Ascending aorta (tissue), 2 donors: ENCODE results near the gene LTBP2. TPM values are rescaled to one million over a fixed set of nuclear protein-coding genes. Genes with fewer than 3 reads are reported as not detected.

Experiments used
- DNase-seq, 2 donors: peaks; one replicate each; pipeline ENCODE4 v3.0.0-alpha.2; 2019; ENCODE audit warnings: low spot score in 2 of 2
- H3K27ac ChIP-seq, 2 donors: fragments of 200-600 bp; sonication (generic); one replicate each; pipeline ENCODE4 v1.5.1; 2016 to 2017; ENCODE audit warnings: mild to moderate bottlenecking in 1 of 2
- H3K27me3 ChIP-seq: fragments of 200-600 bp; sonication (generic); one replicate; pipeline ENCODE4 v1.5.1; 2017
- H3K36me3 ChIP-seq, 2 donors: fragments of 200-600 bp; sonication (generic); one replicate each; pipeline ENCODE4 v1.5.1; 2016
- H3K4me1 ChIP-seq, 2 donors: fragments of 200-600 bp; sonication (generic); one replicate each; pipeline ENCODE4 v1.5.1; 2016 to 2017; ENCODE audit warnings: mild to moderate bottlenecking in 1 of 2
- H3K4me3 ChIP-seq, 2 donors: fragments of 200-600 bp; sonication (generic); one replicate each; pipeline ENCODE4 v1.5.1; 2016 to 2017; ENCODE audit warnings: mild to moderate bottlenecking in 1 of 2
- H3K9me3 ChIP-seq, 2 donors: fragments of 200-600 bp; sonication (generic); one replicate each; pipeline ENCODE4 v1.5.1; 2016
- CTCF ChIP-seq, 3 experiments: fragments of 200-600 bp in 2 of 3; fragments of 450-650 bp in 1 of 3; sonication (generic) in 2 of 3; IDR thresholded peaks; one replicate each; pipeline ENCODE4 v1.5.1; 2016 to 2019; ENCODE audit warnings: antibody characterized with exemption in 3 of 3, mild to moderate bottlenecking in 1 of 3, moderate library complexity in 1 of 3
- intact Hi-C: fragments of 100-400 bp; cut with DNase I; formaldehyde crosslinking; loops from one replicate; pipeline ENCODE4 v1.15.1; 2023
- total RNA-seq: library from RNA; depleted of rRNA; stranded (reverse); fragments of >200 nt; gene quantifications from one replicate; pipeline ENCODE4 v1.1.0, GENCODE V29; 2016

Gene LTBP2
- total RNA-seq, 1 donor from 2014 or later: 383 TPM

GRCh38 chr14:74577247-74577947 is 34.6 kb downstream of the LTBP2 start:
- TF ChIP-seq CTCF (IDR thresholded peaks at IDR 0.05): no peak
- intact Hi-C loops: no loop called here
- Histone ChIP-seq H3K36me3 (peaks cover 0 to 9% of the 10 kb centered on the region in 2 donors), H3K4me1 (peaks cover 33 to 88% of the 10 kb centered on the region in 2 donors), H3K4me3 (no peak overlapping the region), H3K27me3 (no peaks in the 10 kb centered on the region), H3K27ac (peak overlapping the region; percentile 91 to 94), H3K9me3 (no peaks in the 10 kb centered on the region)
- DNase-seq: no peak

- H3K36me3 ChIP-seq: peaks cover 0 to 3% of the 10 kb centered on the region in 2 donors
- no peaks in the 10 kb centered on the region for H3K27me3 ChIP-seq
- no peak overlapping the region for H3K4me3 ChIP-seq
- intact Hi-C loops: no loop called here
- peaks cover 36 to 90% of the 10 kb centered on the region in 2 donors for H3K4me1 ChIP-seq
- DNase-seq: no peak
- H3K27ac ChIP-seq: peak overlapping the region; percentile 91 to 94
- no peaks in the 10 kb centered on the region for H3K9me3 ChIP-seq
- TF ChIP-seq CTCF (IDR thresholded peaks at IDR 0.05): no peak
Measured at GRCh38 chr14:74575936-74576335, 36.1 kb downstream of the LTBP2 start.

- no peaks in the 10 kb centered on the region for H3K27me3 ChIP-seq
- no peak for TF ChIP-seq CTCF (IDR thresholded peaks at IDR 0.05)
- peaks cover 39 to 90% of the 10 kb centered on the region in 2 donors for H3K4me1 ChIP-seq
- H3K36me3 ChIP-seq: peaks cover 0 to 3% of the 10 kb centered on the region in 2 donors
- peak overlapping the region; percentile 91 to 94 for H3K27ac ChIP-seq
- no peak overlapping the region for H3K4me3 ChIP-seq
- no peak for DNase-seq
- no peaks in the 10 kb centered on the region for H3K9me3 ChIP-seq
- intact Hi-C loops: no loop called here
Measured at GRCh38 chr14:74575507-74575906, 36.5 kb downstream of the LTBP2 start.

GRCh38 chr14:74574706-74575105 is 37.3 kb downstream of the LTBP2 start:
- no peaks in the 10 kb centered on the region for H3K27me3 ChIP-seq
- peaks cover 0 to 3% of the 10 kb centered on the region in 2 donors for H3K36me3 ChIP-seq
- TF ChIP-seq CTCF (IDR thresholded peaks at IDR 0.05): no peak
- H3K27ac ChIP-seq: peak overlapping the region; percentile 91 to 94
- H3K4me3 ChIP-seq: no peak overlapping the region
- H3K9me3 ChIP-seq: no peaks in the 10 kb centered on the region
- peaks cover 43 to 92% of the 10 kb centered on the region in 2 donors for H3K4me1 ChIP-seq
- DNase-seq: no peak
- intact Hi-C loops: no loop called here

- no peaks in the 10 kb centered on the region for H3K27me3 ChIP-seq
- H3K4me1 ChIP-seq: peaks cover 42 to 92% of the 10 kb centered on the region in 2 donors
- intact Hi-C loops: no loop called here
- no peak for DNase-seq
- H3K4me3 ChIP-seq: no peak overlapping the region
- H3K9me3 ChIP-seq: no peaks in the 10 kb centered on the region
- no peak for TF ChIP-seq CTCF (IDR thresholded peaks at IDR 0.05)
- peaks cover 0 to under 1% of the 10 kb centered on the region in 2 donors for H3K36me3 ChIP-seq
- H3K27ac ChIP-seq: peak overlapping the region; percentile 91 to 94
Measured at GRCh38 chr14:74574090-74574433, 38.0 kb downstream of the LTBP2 start.
